Neuron (in vitro differentiated cells): ENCODE results near the gene VRK3.

Experiments
- H2AFZ ChIP-seq: one replicate; pipeline ENCODE4 v1.6.1; 2013; ENCODE audit warnings: low read depth, mild to moderate bottlenecking, inconsistent platforms, low read length, moderate library complexity
- H3K27me3 ChIP-seq: one replicate; pipeline ENCODE4 v1.6.1; 2013; ENCODE audit warnings: low read length; ENCODE audit not compliant: insufficient read depth
- H3K36me3 ChIP-seq: one replicate; pipeline ENCODE4 v1.6.1; 2013; ENCODE audit warnings: low read length; ENCODE audit not compliant: insufficient read depth
- H3K4me1 ChIP-seq: one replicate; pipeline ENCODE4 v1.6.1; 2013; ENCODE audit warnings: low read length; ENCODE audit not compliant: insufficient read depth
- H3K4me3 ChIP-seq: 2 replicates; pipeline ENCODE4 v1.5.1; 2013; ENCODE audit warnings: mild to moderate bottlenecking, low read length, moderate library complexity
- H3K9me3 ChIP-seq: one replicate; pipeline ENCODE4 v1.6.1; 2013; ENCODE audit warnings: low read length

Gene VRK3

GRCh38 chr19:50020481-50020880 is 4.7 kb downstream of the VRK3 start:
- no peak overlapping the region for H3K4me3 ChIP-seq
- peaks cover 8% of the 10 kb centered on the region for H3K4me1 ChIP-seq
- H3K27me3 ChIP-seq, result no peaks in the 10 kb centered on the region
- no peak overlapping the region for H2AFZ ChIP-seq
- peaks cover 25% of the 10 kb centered on the region for H3K36me3 ChIP-seq
- peaks cover 3% of the 10 kb centered on the region for H3K9me3 ChIP-seq

- H3K4me1 ChIP-seq, result no peaks in the 10 kb centered on the region
- no peak overlapping the region for H2AFZ ChIP-seq
- H3K4me3 ChIP-seq, result no peak overlapping the region
- H3K9me3 ChIP-seq, result peaks cover 3% of the 10 kb centered on the region
- peaks cover 52% of the 10 kb centered on the region for H3K36me3 ChIP-seq
- H3K27me3 ChIP-seq, result no peaks in the 10 kb centered on the region
Measured at GRCh38 chr19:50016225-50016807, 8.9 kb downstream of the VRK3 start.

- H2AFZ ChIP-seq, result no peak overlapping the region
- H3K36me3 ChIP-seq, result peaks cover 66% of the 10 kb centered on the region
- no peaks in the 10 kb centered on the region for H3K4me1 ChIP-seq
- no peaks in the 10 kb centered on the region for H3K9me3 ChIP-seq
- H3K4me3 ChIP-seq, result no peak overlapping the region
- no peaks in the 10 kb centered on the region for H3K27me3 ChIP-seq
Measured at GRCh38 chr19:50008532-50008931, 16.6 kb downstream of the VRK3 start.

GRCh38 chr19:50007947-50008346 is 17.2 kb downstream of the VRK3 start:
- Histone ChIP-seq H2AFZ (no peak overlapping the region), H3K9me3 (no peaks in the 10 kb centered on the region), H3K4me1 (no peaks in the 10 kb centered on the region), H3K27me3 (no peaks in the 10 kb centered on the region), H3K36me3 (peaks cover 66% of the 10 kb centered on the region), H3K4me3 (no peak overlapping the region)

GRCh38 chr19:50007170-50007569 is 18.0 kb downstream of the VRK3 start:
- no peaks in the 10 kb centered on the region for H3K4me1 ChIP-seq
- H3K9me3 ChIP-seq, result no peaks in the 10 kb centered on the region
- no peak overlapping the region for H2AFZ ChIP-seq
- H3K36me3 ChIP-seq, result peaks cover 69% of the 10 kb centered on the region
- H3K4me3 ChIP-seq, result no peak overlapping the region
- H3K27me3 ChIP-seq, result no peaks in the 10 kb centered on the region

GRCh38 chr19:50005428-50005827 is 19.7 kb downstream of the VRK3 start:
- Histone ChIP-seq H2AFZ (no peak overlapping the region), H3K36me3 (peaks cover 77% of the 10 kb centered on the region), H3K27me3 (no peaks in the 10 kb centered on the region), H3K4me3 (no peak overlapping the region), H3K9me3 (no peaks in the 10 kb centered on the region), H3K4me1 (no peaks in the 10 kb centered on the region)

- H3K9me3 ChIP-seq, result no peaks in the 10 kb centered on the region
- H3K4me3 ChIP-seq, result no peak overlapping the region
- no peak overlapping the region for H2AFZ ChIP-seq
- peaks cover 84% of the 10 kb centered on the region for H3K36me3 ChIP-seq
- no peaks in the 10 kb centered on the region for H3K4me1 ChIP-seq
- H3K27me3 ChIP-seq, result no peaks in the 10 kb centered on the region
Measured at GRCh38 chr19:50003810-50004419, 21.3 kb downstream of the VRK3 start.

- no peaks in the 10 kb centered on the region for H3K9me3 ChIP-seq
- H3K4me1 ChIP-seq, result no peaks in the 10 kb centered on the region
- H3K4me3 ChIP-seq, result no peak overlapping the region
- no peaks in the 10 kb centered on the region for H3K27me3 ChIP-seq
- peaks cover 83% of the 10 kb centered on the region for H3K36me3 ChIP-seq
- no peak overlapping the region for H2AFZ ChIP-seq
Measured at GRCh38 chr19:50003254-50003788, 21.9 kb downstream of the VRK3 start.

GRCh38 chr19:50002386-50002960 is 22.7 kb downstream of the VRK3 start:
- peaks cover 79% of the 10 kb centered on the region for H3K36me3 ChIP-seq
- no peaks in the 10 kb centered on the region for H3K4me1 ChIP-seq
- H3K4me3 ChIP-seq, result no peak overlapping the region
- no peaks in the 10 kb centered on the region for H3K27me3 ChIP-seq
- no peak overlapping the region for H2AFZ ChIP-seq
- no peaks in the 10 kb centered on the region for H3K9me3 ChIP-seq

GRCh38 chr19:50001775-50002174 is 23.4 kb downstream of the VRK3 start:
- Histone ChIP-seq H3K9me3 (no peaks in the 10 kb centered on the region), H3K27me3 (no peaks in the 10 kb centered on the region), H3K4me1 (no peaks in the 10 kb centered on the region), H3K4me3 (no peak overlapping the region), H2AFZ (no peak overlapping the region), H3K36me3 (peaks cover 78% of the 10 kb centered on the region)

GRCh38 chr19:50000841-50001557 is 24.2 kb downstream of the VRK3 start:
- H3K9me3 ChIP-seq, result no peaks in the 10 kb centered on the region
- no peak overlapping the region for H2AFZ ChIP-seq
- no peak overlapping the region for H3K4me3 ChIP-seq
- peaks cover 76% of the 10 kb centered on the region for H3K36me3 ChIP-seq
- no peaks in the 10 kb centered on the region for H3K27me3 ChIP-seq
- no peaks in the 10 kb centered on the region for H3K4me1 ChIP-seq

- Histone ChIP-seq H3K4me1 (no peaks in the 10 kb centered on the region), H3K4me3 (no peak overlapping the region), H3K27me3 (no peaks in the 10 kb centered on the region), H3K9me3 (no peaks in the 10 kb centered on the region), H3K36me3 (peaks cover 76% of the 10 kb centered on the region), H2AFZ (no peak overlapping the region)
Measured at GRCh38 chr19:50000038-50000840, 24.9 kb downstream of the VRK3 start.
